ENCODE results near the gene PHACTR1. TPM values are rescaled to one million over a fixed set of nuclear protein-coding genes. Genes with fewer than 3 reads are reported as not detected.

The PHACTR1 gene
- total RNA-seq, 1 experiment from 2014 or later, result 0.05 TPM

DNA sequence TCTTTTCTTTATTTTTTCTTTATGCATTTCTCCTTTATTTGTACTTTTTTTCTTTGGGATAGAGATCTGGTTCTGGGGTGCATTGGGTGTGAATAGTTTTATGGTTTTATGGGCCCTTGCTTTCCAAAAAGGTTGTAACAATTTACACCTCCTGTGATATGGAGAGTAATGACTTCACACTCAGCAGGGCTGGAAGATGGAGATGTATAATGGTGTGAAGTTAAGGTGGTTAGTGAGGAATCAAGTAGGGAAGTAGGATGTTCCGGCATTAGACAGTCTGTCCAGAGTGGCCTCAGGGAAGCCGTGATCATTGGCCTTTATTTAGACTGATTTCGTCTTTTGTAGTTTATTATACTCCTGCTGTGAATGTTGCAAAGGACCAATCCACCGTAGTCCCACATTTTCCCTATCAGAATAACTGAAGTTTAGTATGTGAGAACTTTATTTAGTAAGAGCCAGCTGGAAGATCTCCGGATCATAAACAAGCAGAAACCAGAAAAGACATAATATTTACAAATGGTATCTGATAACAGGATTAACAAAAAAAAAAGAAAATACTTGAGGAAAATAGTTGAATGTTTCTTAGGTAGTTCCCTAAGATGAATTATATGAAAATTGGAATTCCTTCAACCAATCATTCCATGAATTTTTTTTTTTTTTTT lies 356.2 kb downstream of the PHACTR1 start:
- ATAC-seq, result no peak
- DNase-seq (ENCODE audit: low read depth, low spot score), result no peak
- no peaks in the 10 kb centered on the region; the same call in 1 of the 2 replicates for H3K27me3 ChIP-seq (ENCODE audit: control insufficient read depth, insufficient read depth, low read length)
- no peaks in the 10 kb centered on the region for H3K4me1 ChIP-seq (ENCODE audit: control insufficient read depth, insufficient read depth, low read length)
- intact Hi-C loops (cut with micrococcal nuclease; ENCODE audit: unreplicated experiment), result no loop called here
- CTCF ChIA-PET, result no interaction called here
- in situ Hi-C loops (cut with HindIII; ENCODE audit: low pct_unique_long_range_greater_than_20kb, low sequenced_read_pairs), result no loop called here
- BruUV-seq (replicated peaks), result no TSS peak
- POLR2A ChIA-PET, result no interaction called here
- TF ChIP-seq TCF7L2 (IDR thresholded peaks at IDR 0.05; ENCODE audit: low read depth, low read length) (no peak), SIN3A (IDR thresholded peaks at IDR 0.05; ENCODE audit: borderline replicate concordance, insufficient read depth, low read depth, low read length) (no peak)
- TF ChIP-seq, protein P1, sequence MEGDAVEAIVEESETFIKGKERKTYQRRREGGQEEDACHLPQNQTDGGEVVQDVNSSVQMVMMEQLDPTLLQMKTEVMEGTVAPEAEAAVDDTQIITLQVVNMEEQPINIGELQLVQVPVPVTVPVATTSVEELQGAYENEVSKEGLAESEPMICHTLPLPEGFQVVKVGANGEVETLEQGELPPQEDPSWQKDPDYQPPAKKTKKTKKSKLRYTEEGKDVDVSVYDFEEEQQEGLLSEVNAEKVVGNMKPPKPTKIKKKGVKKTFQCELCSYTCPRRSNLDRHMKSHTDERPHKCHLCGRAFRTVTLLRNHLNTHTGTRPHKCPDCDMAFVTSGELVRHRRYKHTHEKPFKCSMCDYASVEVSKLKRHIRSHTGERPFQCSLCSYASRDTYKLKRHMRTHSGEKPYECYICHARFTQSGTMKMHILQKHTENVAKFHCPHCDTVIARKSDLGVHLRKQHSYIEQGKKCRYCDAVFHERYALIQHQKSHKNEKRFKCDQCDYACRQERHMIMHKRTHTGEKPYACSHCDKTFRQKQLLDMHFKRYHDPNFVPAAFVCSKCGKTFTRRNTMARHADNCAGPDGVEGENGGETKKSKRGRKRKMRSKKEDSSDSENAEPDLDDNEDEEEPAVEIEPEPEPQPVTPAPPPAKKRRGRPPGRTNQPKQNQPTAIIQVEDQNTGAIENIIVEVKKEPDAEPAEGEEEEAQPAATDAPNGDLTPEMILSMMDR (IDR thresholded peaks at IDR 0.05), result no peak
- TF ChIP-seq, protein P2, sequence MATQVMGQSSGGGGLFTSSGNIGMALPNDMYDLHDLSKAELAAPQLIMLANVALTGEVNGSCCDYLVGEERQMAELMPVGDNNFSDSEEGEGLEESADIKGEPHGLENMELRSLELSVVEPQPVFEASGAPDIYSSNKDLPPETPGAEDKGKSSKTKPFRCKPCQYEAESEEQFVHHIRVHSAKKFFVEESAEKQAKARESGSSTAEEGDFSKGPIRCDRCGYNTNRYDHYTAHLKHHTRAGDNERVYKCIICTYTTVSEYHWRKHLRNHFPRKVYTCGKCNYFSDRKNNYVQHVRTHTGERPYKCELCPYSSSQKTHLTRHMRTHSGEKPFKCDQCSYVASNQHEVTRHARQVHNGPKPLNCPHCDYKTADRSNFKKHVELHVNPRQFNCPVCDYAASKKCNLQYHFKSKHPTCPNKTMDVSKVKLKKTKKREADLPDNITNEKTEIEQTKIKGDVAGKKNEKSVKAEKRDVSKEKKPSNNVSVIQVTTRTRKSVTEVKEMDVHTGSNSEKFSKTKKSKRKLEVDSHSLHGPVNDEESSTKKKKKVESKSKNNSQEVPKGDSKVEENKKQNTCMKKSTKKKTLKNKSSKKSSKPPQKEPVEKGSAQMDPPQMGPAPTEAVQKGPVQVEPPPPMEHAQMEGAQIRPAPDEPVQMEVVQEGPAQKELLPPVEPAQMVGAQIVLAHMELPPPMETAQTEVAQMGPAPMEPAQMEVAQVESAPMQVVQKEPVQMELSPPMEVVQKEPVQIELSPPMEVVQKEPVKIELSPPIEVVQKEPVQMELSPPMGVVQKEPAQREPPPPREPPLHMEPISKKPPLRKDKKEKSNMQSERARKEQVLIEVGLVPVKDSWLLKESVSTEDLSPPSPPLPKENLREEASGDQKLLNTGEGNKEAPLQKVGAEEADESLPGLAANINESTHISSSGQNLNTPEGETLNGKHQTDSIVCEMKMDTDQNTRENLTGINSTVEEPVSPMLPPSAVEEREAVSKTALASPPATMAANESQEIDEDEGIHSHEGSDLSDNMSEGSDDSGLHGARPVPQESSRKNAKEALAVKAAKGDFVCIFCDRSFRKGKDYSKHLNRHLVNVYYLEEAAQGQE (IDR thresholded peaks at IDR 0.05; ENCODE audit: insufficient read depth in 1 of 2, low read depth in 2 of 2, low read length in 1 of 2), result no peak
- H3K36me3 ChIP-seq (ENCODE audit: control insufficient read depth, insufficient read depth, low read length), result no peaks in the 10 kb centered on the region
- H3K4me3 ChIP-seq (ENCODE audit: low read depth in 2 of 2, low read length in 2 of 2), result no peak overlapping the region
- no peaks in the 10 kb centered on the region for H3K9me3 ChIP-seq (ENCODE audit: control insufficient read depth, insufficient read depth, low read depth, low read length)
- H3K27ac ChIP-seq (ENCODE audit: low read length), result no peak overlapping the region

DNA sequence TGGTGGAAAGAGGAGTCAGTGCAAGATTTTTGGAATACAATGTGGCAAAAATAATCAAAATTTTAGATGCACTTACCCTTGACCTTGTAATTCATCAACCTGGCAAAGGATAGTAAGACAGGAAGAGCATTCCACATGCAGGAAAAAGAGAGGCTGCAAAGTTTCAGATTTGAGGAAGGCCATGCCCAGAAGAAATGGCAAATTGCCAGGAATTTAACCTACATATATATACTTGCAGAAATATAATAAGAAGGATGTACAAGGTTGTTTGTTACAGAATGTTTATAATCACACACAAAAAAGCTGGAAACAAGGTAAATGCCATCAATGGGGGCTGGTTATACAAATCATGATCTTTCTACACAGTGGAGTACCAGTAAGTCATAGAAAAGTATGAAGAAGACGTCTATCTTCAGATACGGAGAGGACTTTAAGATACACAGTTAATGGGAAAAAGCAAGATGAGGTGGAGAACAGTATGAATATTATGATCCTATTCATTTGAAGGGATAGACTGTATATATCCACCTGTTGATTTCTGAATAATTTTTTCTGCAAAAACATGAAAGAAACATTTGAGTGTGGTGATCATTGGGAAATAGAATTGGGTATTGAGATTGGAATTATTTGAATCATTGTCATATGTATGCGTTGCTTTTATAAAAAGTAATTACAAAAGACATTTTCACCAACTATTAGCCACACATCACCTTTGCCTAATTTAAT lies 358.0 kb downstream of the PHACTR1 start:
- Histone ChIP-seq H3K36me3 (ENCODE audit: control insufficient read depth, insufficient read depth, low read length) (no peaks in the 10 kb centered on the region), H3K4me3 (ENCODE audit: low read depth in 2 of 2, low read length in 2 of 2) (no peak overlapping the region), H3K9me3 (ENCODE audit: control insufficient read depth, insufficient read depth, low read depth, low read length) (no peaks in the 10 kb centered on the region), H3K27ac (ENCODE audit: low read length) (no peak overlapping the region), H3K27me3 (ENCODE audit: control insufficient read depth, insufficient read depth, low read length) (no peaks in the 10 kb centered on the region), H3K4me1 (ENCODE audit: control insufficient read depth, insufficient read depth, low read length) (no peaks in the 10 kb centered on the region)
- intact Hi-C loops (cut with micrococcal nuclease; ENCODE audit: unreplicated experiment) (no loop called here), in situ Hi-C loops (cut with HindIII; ENCODE audit: low pct_unique_long_range_greater_than_20kb, low sequenced_read_pairs) (no loop called here)
- CTCF ChIA-PET, result no interaction called here
- TF ChIP-seq, protein P1 (IDR thresholded peaks at IDR 0.05), result no peak
- TF ChIP-seq, protein P2 (IDR thresholded peaks at IDR 0.05; ENCODE audit: insufficient read depth in 1 of 2, low read depth in 2 of 2, low read length in 1 of 2), result no peak
- TF ChIP-seq POLR2AphosphoS5 (IDR thresholded peaks at IDR 0.05; ENCODE audit: low read depth, low read length), result no peak
- BruUV-seq (replicated peaks), result no TSS peak
- ATAC-seq (no peak), DNase-seq (ENCODE audit: low read depth, low spot score) (no peak)
- POLR2A ChIA-PET, result no interaction called here
